ENCODE measurements around the gene CCDC28A.

The CCDC28A gene

DNA sequence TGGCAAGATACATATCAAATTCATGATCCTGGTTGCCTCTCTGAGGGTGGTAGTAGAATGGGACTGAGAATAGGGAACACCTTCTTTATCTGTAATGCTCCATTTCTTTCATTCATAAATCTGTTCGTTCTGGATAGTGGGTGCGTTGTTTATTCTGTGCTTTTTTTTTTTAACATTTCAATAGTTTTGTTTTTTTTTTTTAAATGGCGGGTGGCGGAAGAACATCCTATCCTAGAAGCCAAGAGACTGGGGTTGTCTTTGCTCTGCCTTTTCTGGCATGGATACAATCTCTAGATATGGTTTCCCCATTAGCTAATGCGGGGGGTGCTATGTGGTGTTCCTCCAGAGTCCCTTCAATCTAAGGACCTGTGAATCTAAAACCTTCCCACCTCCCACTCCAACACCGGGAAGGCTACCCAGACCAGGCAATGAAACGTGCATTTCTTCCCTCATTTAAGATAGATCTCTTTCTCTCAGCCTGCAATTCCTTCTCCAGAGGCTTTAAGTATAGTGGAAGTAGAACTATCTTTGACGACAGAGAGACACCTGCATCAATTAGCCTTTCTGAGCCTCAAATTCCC, 883 bp upstream of the CCDC28A start:
- in situ Hi-C loops (cut with MboI; ENCODE audit: low pct_unique_long_range_greater_than_20kb, low sequenced_read_pairs, unreplicated experiment): loop anchor here (25.0 kb wide), 1 partner anchor 360 kb away; the partner anchor contains the start of gene HEBP2

DNA sequence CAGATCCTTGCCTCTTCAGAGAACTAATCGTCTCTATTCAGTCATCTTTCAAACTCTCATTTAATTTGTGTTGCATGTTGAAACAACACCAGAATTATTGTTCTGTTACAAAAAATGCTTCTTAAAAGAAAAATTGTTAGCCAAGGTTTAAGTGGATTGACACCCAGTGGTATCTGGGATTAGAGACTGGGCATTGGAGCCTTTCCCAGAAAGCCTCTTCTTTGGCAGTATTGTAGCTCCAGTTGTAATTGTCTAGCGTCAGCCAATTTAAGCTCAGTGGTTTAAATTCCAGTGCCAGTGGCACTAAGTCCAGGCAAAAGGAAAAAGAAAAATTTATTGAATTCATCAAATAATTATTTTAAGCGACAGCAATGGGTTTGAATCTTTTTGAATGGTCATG, 801 bp downstream of the CCDC28A start:
- DNase-seq (ENCODE audit: low spot score): no peak
- in situ Hi-C loops (cut with MboI; ENCODE audit: low pct_unique_long_range_greater_than_20kb, low sequenced_read_pairs, unreplicated experiment): loop anchor here (25.0 kb wide), 1 partner anchor 362 kb away; the partner anchor contains the start of gene HEBP2
- TF ChIP-seq, protein P1, sequence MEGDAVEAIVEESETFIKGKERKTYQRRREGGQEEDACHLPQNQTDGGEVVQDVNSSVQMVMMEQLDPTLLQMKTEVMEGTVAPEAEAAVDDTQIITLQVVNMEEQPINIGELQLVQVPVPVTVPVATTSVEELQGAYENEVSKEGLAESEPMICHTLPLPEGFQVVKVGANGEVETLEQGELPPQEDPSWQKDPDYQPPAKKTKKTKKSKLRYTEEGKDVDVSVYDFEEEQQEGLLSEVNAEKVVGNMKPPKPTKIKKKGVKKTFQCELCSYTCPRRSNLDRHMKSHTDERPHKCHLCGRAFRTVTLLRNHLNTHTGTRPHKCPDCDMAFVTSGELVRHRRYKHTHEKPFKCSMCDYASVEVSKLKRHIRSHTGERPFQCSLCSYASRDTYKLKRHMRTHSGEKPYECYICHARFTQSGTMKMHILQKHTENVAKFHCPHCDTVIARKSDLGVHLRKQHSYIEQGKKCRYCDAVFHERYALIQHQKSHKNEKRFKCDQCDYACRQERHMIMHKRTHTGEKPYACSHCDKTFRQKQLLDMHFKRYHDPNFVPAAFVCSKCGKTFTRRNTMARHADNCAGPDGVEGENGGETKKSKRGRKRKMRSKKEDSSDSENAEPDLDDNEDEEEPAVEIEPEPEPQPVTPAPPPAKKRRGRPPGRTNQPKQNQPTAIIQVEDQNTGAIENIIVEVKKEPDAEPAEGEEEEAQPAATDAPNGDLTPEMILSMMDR (IDR thresholded peaks at IDR 0.05; ENCODE audit: extremely low read depth, insufficient read depth, missing control alignments): no peak

More for the DNA sequence above, 883 bp upstream of the CCDC28A start:
- no peak for DNase-seq (ENCODE audit: low spot score)
- TF ChIP-seq, protein P1 (IDR thresholded peaks at IDR 0.05; ENCODE audit: extremely low read depth, insufficient read depth, missing control alignments): no peak

DNA sequence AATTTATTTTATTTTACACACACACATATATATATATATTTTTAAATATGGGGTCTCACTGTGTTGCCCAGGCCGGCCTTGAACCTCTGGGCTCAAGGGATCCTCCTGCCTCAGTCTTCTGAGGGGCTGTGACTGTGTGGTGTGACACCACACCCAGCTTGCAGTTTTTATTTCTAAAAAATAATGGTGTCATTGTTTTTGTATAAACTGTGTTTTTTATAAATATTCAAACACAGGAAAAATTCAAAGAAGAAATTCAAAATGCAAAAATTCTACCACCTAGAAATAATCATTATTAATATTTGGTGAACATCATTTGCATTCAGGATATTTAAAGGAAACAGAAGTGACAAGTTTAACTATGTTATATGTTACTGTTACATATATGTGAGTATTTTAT, 3.1 kb downstream of the CCDC28A start:
- in situ Hi-C loops (cut with MboI; ENCODE audit: low pct_unique_long_range_greater_than_20kb, low sequenced_read_pairs, unreplicated experiment): no loop called here

DNA sequence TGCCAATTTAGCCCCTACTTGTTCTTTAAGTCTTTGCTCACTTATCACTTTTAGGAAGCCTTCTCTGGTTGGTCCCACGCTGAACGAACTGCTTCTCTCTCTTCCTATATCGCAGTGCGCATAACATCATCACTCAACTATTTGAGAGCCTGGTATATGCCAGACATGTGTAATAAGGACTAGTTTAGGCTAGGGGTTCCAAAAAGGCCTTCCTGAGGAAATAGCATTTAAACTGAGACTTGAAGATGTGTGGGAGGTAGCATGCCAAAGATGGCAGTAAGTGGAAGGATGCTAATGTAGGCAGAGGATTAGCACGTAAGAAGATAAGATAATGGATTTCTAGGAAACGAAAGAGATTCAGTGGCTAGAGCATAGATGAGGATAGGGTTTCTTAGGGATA, 4.8 kb downstream of the CCDC28A start:
- in situ Hi-C loops (cut with MboI; ENCODE audit: low pct_unique_long_range_greater_than_20kb, low sequenced_read_pairs, unreplicated experiment): no loop called here
- TF ChIP-seq, protein P1 (IDR thresholded peaks at IDR 0.05; ENCODE audit: extremely low read depth, insufficient read depth, missing control alignments): no peak
- no peak for DNase-seq (ENCODE audit: low spot score)

More for the DNA sequence above, 3.1 kb downstream of the CCDC28A start:
- no peak for DNase-seq (ENCODE audit: low spot score)
- TF ChIP-seq, protein P1 (IDR thresholded peaks at IDR 0.05; ENCODE audit: extremely low read depth, insufficient read depth, missing control alignments): no peak

DNA sequence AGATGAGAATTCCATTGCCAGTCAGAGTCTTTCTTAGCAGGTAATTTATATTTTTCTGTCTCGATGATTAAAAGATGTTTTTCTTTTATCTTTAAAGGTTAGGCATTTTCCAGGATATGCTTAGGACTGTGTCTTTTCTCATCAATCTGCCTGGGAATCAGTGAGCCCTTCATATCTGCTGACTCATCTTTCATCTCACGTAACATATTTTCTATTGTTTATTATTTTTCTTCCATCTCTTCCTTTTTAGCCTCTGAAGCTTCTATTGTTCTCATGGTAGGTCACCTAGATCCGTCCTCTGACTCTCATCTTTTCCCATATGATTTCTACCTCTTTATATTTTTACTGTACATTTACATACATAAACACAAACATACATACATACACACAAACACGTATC, 8.7 kb downstream of the CCDC28A start:
- TF ChIP-seq, protein P1 (IDR thresholded peaks at IDR 0.05; ENCODE audit: extremely low read depth, insufficient read depth, missing control alignments): no peak
- in situ Hi-C loops (cut with MboI; ENCODE audit: low pct_unique_long_range_greater_than_20kb, low sequenced_read_pairs, unreplicated experiment): no loop called here
- DNase-seq (ENCODE audit: low spot score): no peak

DNA sequence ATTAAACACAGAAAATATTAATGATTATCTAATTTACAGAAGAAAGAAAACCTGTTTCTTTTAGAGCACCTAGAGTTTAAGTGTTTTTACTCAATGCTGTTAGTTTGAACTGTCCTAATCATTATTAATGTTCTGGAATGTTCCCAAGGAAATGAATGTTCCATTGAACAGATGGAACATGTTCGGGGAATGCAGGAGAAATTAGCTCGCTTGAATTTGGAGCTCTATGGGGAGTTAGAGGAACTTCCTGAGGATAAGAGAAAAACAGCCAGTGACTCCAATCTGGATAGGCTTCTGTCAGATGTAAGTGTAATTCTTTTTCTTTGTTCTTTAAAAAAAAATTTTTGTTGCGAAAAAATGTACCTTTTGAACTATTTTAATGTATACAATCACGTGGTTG, 11.5 kb downstream of the CCDC28A start:
- in situ Hi-C loops (cut with MboI; ENCODE audit: low pct_unique_long_range_greater_than_20kb, low sequenced_read_pairs, unreplicated experiment): no loop called here
- no peak for DNase-seq (ENCODE audit: low spot score)

More for the DNA sequence above, 11.5 kb downstream of the CCDC28A start:
- TF ChIP-seq, protein P1 (IDR thresholded peaks at IDR 0.05; ENCODE audit: extremely low read depth, insufficient read depth, missing control alignments): no peak

All from GM13977 (cell line).